UCSD-AML1 (cell line): Measurements from ENCODE around the gene RAB15.
"Not testable (repeated sequence)": the region's sequence is repeated elsewhere in the genome, so short reads cannot be mapped to it uniquely, and the experiment has no call there.

Experiments used
- DNase-seq: peaks from one replicate; lab custom pipeline; 2025; ENCODE audit not compliant: unreplicated experiment; lab: John Stamatoyannopoulos, UW

Gene RAB15

DNA sequence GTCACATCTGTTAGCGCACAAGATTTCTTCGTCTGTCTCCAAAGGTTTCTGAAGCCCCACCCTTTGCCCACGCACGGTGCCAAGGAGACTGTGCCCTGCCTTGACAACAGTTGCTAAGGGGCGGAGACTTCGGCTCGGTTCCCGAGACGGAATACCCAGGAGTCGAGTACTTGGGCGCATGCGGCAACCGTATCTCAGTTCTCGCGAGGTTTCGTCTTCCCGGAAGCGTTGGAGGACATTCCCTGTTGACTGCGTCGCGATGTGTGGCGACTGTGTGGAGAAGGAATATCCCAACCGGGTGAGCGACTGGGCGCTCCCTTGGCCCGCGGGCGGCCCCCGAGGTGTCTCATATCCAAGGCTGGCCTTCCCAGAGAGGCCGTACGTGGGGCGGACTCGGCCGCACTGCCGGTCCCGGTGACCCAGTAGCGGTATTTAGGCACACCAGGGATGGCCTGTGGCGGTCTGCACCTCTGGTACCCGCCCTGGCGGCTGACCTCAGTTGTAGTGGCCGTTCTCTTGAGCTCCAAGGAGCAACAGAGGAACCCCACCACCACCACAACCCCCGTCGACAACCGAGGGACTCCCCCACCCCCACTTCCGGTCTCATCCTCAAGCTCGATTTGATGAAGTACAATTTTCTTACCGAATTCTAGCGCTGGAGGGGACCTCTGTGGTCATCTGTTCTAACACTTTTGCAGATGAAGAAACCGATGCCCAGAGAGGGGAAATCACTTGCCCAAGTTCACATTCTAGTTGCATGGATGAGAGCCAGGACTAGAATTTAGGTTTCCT lies 57.7 kb downstream of the RAB15 start, which contains the start of gene CHURC1:
CHURC1 (plus strand) TSS at position 219 of the 792 bp plus-strand sequence; CDS start at position 260, 41 bp downstream.
- DNase-seq, result peak; percentile 96

DNA sequence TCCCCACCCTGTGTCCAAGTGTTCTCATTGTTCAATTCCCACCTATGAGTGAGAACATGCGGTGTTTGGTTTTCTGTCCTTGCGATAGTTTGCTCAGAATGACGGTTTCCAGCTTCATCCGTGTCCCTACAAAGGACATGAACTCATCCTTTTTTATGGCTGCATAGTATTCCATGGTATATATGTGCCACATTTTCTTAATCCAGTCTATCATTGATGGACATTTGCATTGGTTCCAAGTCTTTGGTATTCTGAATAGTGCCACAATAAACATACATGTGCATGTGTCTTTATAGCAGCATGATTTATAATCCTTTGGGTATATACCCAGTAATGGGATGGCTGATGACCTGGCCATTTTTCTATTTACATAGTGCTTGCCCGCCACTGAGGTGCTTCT lies 58.7 kb downstream of the RAB15 start:
- DNase-seq, result not testable (repeated sequence)

DNA sequence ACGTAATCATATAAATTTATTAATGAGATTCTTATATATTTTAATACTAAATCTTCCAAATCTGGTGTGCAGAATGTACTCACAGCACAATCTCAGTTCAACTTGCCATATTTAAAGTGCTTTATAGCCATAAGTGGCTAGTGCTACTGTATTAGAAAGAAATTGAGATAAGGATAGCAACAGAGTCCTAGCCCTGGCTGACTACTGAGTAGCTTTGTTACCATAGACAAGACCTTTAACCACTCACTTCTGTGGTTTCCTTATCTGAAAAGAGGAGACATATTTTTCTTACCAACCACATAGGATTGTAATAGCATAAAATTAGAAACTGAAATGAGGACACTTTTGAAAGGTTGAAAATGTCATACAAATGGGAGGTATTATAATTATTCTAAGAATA lies 59.9 kb downstream of the RAB15 start:
- DNase-seq, result no peak

DNA sequence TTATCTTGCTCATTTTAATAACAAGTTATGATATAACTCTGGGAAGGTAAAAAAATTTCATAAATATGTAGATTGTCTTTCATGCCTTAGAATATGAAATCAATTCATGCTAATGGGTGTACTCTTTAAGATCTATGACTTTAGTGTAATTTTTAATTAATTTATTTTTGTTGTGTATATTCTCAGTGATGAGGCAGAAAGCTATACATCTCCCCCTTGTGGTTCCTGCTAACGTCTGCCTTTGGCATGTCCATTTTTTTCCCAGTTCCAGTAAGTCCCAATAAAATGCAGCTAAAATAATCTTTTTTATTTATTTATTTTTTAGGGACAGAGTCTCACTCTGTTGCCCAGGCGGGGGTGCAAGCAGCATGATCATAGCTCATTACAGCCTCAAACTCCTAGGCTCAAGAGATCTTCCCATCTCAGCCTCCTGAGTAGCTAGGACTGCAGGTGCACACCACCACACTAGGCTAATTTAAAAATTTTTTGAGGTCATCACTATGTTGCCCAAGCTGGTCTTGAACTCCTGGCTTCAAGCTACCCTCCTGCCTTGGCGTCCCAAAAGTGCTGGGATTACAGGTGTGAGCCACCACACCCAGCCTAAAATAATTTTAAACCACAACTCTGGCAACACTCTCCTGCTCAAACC lies 61.2 kb downstream of the RAB15 start:
- DNase-seq, result no peak

DNA sequence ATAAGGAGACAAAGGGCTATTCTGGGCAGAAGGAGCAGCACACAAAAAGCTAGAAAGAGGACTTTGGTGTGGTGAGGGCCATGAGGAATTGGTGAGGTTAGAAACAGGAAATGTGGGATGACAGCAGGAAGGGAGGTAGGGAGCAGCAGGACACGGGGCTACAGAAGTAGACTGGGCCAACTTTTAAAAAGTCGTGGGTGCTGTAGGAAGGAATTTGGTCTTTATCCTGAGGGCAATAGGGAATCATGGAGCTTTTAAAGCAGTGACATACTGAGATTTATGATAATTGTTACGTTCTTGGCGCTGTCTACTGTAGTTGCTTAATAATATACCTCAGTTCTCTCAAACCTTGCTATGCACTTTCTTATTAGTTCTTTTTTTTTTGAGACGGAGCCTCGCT lies 66.1 kb downstream of the RAB15 start:
- DNase-seq, result no peak

DNA sequence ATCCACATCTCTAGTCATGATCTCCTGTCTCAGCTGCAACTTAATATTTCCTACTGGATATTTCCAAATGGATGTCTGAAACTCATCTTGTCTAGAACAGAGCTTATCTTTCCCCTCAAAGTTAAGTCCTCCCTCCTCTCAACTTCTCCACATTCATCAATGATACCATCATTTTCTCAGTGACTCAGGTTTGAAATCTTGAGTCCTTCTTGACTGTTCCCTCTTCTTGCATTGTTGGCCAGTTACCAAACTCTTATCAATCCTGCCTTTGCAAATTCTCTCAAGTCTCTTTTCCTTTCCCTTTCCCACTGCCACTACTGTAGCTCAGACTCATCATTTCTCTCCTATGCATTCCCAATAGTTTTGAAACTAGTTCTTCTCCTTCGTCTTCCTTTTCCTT lies 72.2 kb downstream of the RAB15 start:
- DNase-seq, result no peak
